NCI-H774 (cell line): ENCODE data around the gene BCL3.

Experiments
- DNase-seq: peaks from one replicate; lab custom pipeline; 2025; lab: John Stamatoyannopoulos, UW

BCL3 gene

GRCh38 chr19:44742330-44743061 lies 6.0 kb upstream of the BCL3 start:
- DNase-seq: no peak

- DNase-seq: no peak
These were observed 3.6 kb upstream of the BCL3 start for GRCh38 chr19:44744871-44745332.

- DNase-seq: no peak
These were observed 3.1 kb upstream of the BCL3 start for GRCh38 chr19:44745341-44745831.

- DNase-seq: no peak
These were observed 2.5 kb upstream of the BCL3 start for GRCh38 chr19:44745887-44746600.

GRCh38 chr19:44746616-44746945 lies 1.9 kb upstream of the BCL3 start:
- DNase-seq: no peak

GRCh38 chr19:44746946-44747738 lies 1.4 kb upstream of the BCL3 start:
- DNase-seq: peak; percentile 63

- no peak for DNase-seq
These were observed 626 bp upstream of the BCL3 start for GRCh38 chr19:44747739-44748425.

- no peak for DNase-seq
These were observed 784 bp downstream of the BCL3 start for GRCh38 chr19:44749292-44749691.

GRCh38 chr19:44749994-44750393 lies 1.5 kb downstream of the BCL3 start:
- no peak for DNase-seq

- DNase-seq: no peak
These were observed 3.8 kb downstream of the BCL3 start for GRCh38 chr19:44752123-44752815.

GRCh38 chr19:44752816-44753625 lies 4.5 kb downstream of the BCL3 start:
- peak; percentile 60 for DNase-seq

- DNase-seq: no peak
These were observed 5.1 kb downstream of the BCL3 start for GRCh38 chr19:44753626-44753931.

GRCh38 chr19:44753932-44754749 lies 5.6 kb downstream of the BCL3 start:
- peak; percentile 65 for DNase-seq

GRCh38 chr19:44754750-44755080 lies 6.2 kb downstream of the BCL3 start:
- DNase-seq: no peak

GRCh38 chr19:44755219-44755618 lies 6.7 kb downstream of the BCL3 start:
- DNase-seq: no peak

GRCh38 chr19:44756089-44756562 lies 7.6 kb downstream of the BCL3 start:
- no peak for DNase-seq

- DNase-seq: no peak
These were observed 8.7 kb downstream of the BCL3 start for GRCh38 chr19:44757057-44757734.

GRCh38 chr19:44757735-44758505 lies 9.4 kb downstream of the BCL3 start:
- no peak for DNase-seq
